NCI-H1436 (cell line): ENCODE results near the gene ITPK1.

ENCODE experiments used
- DNase-seq: peaks from one replicate; lab custom pipeline; 2025; lab: John Stamatoyannopoulos, UW

ITPK1 gene

GRCh38 chr14:93010130-93010499 lies 105.6 kb downstream of the ITPK1 start:
- no peak for DNase-seq

DNA sequence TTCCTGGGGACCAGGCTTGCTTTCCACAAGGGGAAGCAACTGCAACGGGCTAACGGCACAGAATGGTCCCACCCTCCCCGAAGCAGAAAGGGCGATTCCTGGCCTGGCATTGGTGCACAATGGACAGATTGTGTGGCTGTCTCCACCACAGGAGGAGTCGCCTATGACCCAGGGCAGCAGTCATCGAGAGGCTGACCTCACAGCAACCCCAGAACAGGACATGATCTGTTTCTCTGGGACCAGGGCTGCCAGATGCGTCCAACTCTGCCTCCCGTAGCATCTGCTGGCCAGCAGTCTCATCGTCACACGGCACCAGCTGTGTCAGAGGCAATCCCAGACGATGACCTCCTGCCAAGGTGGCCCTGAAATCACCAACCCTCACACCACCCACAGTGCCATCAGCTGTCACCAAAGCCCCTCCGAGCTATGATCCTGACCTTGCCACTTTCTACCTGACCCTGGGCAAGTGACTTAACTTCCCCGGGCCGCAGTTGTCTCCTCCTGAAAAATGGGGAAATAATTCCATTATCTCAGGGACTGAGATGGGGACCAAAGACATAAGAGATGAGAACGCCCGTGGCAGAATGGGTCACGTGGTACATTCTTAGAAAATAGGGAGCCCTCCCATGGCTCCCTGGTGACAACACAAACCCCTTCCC lies 106.1 kb downstream of the ITPK1 start:
- DNase-seq = no peak

DNA sequence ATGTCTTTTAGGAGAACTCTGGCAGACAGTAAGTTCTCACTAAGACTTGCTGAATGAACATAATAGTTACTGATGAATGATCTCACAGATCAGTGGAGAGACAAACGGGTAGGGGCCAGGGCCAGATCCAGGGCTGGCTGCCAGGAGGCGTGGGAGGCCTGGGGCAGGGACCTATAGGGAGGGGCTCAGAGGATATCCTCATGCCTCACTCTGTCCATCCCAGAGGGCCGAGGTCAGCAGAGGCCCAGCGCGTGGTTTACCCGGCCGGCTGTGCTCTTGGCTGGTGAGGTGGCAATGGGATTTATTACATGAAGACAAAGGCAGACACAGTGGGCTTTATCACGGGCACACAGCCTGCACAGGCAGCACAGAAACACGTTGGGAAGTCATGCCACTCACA lies 107.3 kb downstream of the ITPK1 start:
- DNase-seq = no peak

- DNase-seq = no peak
These were observed 108.3 kb downstream of the ITPK1 start for GRCh38 chr14:93007225-93007997.

- no peak for DNase-seq
These were observed 109.1 kb downstream of the ITPK1 start for GRCh38 chr14:93006567-93007051.

DNA sequence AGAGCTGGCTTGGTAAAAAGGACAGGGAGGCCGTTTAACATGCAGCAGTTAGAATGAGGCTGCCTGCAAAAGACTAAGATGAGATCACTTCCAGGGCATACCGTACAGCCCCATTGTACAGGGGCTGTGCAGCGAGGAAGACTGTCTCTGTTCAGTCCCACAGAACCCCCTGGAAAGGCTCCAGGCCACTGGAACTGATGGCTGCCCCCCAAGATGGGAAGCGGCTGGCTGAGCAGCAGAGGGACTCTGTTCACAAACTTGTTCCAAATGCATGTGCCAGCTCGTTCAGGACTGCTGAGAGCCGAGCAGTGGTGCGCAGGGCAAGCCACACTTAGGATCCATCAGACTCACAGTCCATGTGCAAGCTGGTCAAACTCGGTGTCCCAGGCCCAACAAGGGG lies 109.9 kb downstream of the ITPK1 start:
- DNase-seq = no peak

DNA sequence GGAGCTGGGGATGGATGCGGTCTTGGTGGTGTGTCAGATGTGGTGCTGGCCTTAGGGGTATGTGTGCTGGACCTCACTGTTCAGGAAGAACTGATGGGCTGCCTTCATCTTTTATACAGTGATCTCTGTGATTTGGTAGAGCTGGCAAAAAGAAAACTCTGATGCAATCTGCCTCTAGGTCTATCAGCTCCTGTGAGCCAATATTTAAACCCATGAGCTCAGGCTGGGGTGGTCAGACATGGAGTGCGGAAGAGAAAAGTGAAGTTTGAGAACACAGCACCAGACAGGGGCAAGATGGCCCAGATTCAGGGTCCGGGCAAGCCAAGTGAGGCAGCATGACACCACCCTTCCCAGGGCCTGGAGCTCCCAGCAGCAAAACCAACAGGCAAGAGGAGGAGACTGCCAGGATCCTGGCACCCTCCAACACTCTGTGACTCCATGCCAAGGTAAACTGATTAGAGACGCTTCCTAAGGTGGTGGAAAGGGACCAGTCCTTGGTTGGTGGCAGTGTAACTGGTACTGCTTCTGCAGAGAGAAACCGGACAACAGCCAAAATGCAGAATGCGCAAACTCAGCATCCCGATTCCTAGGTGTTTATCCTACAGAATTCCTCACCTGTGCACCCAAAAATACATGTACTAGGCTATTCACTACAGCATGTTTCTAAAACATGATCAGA lies 110.5 kb downstream of the ITPK1 start:
- DNase-seq = no peak

- no peak for DNase-seq
These were observed 111.0 kb downstream of the ITPK1 start for GRCh38 chr14:93004699-93005082.

DNA sequence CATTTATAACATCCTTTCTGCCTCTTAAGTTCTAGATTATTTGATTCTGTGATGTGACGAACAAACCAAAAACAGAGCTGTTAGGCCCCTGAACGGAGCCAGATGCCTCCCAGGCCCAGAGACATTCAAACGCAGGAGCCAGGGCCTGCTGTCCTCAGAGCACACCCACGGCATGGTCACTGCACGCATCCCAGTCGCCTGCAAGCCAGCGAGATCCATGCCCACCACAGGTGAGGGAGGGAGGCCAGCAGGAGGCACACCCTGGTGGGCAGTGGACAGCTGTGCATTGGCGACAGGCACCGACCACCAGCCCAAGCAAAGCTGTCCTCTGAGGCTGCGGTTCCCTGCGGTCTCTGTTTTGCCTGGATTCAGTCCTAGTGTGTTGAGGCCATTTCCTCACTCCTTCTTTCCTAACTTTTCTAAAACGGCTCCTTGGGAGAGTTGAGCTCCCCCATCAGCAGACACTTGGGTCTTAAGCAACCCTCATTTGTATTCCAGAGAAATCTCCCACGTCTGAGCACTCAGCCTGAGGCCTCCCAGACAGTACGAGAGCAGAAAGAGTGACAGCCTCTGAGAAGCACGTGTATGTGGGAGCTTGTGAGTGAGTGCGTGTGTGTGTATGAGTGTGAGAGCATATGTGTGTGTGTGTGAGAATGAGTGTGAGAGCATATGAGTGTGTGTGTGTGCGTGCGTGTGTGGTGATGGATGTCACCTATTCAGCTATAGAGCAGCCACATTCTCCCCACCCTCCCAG lies 111.6 kb downstream of the ITPK1 start:
- no peak for DNase-seq

GRCh38 chr14:93002851-93003298 lies 112.8 kb downstream of the ITPK1 start:
- no peak for DNase-seq

GRCh38 chr14:93002049-93002448 lies 113.7 kb downstream of the ITPK1 start:
- no peak for DNase-seq

- no peak for DNase-seq
These were observed 116.8 kb downstream of the ITPK1 start for GRCh38 chr14:92998946-92999345.

GRCh38 chr14:92997343-92998061 lies 118.2 kb downstream of the ITPK1 start:
- no peak for DNase-seq

DNA sequence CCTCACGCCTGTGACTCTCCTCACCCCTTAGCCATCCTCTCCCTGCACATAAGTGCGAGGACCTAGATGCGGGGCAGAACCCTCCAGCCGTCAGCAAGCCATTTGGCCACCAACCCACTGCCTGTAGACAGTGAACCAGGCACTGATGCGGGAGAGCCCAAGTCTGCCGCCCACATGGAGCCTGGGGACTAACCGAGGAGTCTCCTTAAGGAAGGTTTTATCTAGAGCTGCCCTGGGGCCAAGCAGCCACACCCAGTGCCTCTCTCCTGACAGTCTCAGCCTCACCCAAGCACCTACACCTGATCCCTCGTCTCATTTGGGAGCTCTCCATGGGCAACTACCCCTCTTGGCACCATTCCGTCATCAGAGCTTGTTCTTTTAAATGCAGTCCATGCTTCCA lies 120.1 kb downstream of the ITPK1 start:
- no peak for DNase-seq

- DNase-seq = no peak
These were observed 120.8 kb downstream of the ITPK1 start for GRCh38 chr14:92994942-92995341.

GRCh38 chr14:92994131-92994676 lies 121.5 kb downstream of the ITPK1 start:
- no peak for DNase-seq

DNA sequence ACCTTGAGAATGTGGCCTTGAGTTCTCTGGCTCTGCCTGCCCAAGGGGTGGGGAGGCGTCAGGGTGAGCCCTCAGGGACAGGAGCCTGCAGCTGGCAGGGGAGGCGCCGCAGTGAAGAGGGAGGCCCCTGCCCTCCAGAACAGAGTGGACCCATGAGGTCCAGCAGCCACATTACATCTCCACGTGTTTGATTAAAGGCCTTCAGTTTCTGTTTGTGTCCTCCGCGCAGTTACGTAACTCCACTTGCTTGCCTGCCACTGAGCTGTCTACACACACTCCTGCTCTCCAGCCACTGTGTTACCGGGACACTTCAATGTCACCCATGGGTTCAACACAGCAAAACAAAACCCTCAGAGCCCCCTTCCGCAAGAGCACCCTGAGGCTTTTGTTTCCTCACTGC lies 122.4 kb downstream of the ITPK1 start:
- no peak for DNase-seq

DNA sequence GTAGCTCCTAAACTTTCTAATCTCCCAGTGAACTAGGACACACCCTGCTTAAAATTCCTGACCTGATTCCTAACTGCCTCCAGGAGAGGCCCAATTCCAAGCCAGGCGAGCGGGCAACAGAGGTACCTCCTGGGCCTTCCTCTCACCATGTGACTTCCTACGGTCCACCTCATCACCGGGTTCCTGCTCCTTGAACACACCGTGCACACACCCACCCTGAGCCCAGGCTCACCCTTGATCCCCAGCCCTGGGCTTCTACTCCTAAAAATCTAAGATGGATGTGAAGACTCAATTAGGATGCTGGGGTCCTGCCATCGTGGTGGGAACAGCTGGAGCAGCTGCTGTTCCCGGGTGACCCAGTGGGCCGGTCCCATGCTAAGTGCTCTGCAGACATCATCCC lies 124.2 kb downstream of the ITPK1 start:
- no peak for DNase-seq

GRCh38 chr14:92990456-92991430 lies 125.0 kb downstream of the ITPK1 start:
- DNase-seq = peak; percentile 77
